ENCODE data around the gene ZBTB17. TPM values are rescaled to one million over a fixed set of nuclear protein-coding genes. Genes with fewer than 3 reads are reported as not detected.

Gene ZBTB17
- polyA plus RNA-seq, 2 of the 4 experiments (the other 2 are of a cell fraction): 13.8 to 16.5 TPM

DNA sequence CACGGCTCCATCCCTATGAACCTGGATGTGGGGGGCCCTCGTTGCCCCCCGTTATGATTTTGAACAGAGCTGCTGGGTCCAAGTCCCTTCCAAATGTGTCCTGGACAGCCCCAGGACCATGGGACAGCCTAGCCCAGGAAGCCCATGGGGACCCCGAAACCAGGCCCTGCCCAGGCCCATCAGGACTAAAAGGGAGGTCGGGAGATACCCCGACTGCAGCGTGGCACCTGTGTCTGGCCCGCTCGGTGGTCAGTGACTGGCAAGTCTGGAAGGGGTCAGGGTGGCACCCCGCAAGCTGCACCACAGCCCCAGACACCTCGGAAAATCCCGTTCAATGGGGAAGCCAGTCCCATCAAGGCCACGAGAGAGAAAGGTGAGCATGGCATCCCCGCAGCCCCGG is 17.8 kb upstream of the ZBTB17 start (continued):
- TF ChIP-seq, protein P1, sequence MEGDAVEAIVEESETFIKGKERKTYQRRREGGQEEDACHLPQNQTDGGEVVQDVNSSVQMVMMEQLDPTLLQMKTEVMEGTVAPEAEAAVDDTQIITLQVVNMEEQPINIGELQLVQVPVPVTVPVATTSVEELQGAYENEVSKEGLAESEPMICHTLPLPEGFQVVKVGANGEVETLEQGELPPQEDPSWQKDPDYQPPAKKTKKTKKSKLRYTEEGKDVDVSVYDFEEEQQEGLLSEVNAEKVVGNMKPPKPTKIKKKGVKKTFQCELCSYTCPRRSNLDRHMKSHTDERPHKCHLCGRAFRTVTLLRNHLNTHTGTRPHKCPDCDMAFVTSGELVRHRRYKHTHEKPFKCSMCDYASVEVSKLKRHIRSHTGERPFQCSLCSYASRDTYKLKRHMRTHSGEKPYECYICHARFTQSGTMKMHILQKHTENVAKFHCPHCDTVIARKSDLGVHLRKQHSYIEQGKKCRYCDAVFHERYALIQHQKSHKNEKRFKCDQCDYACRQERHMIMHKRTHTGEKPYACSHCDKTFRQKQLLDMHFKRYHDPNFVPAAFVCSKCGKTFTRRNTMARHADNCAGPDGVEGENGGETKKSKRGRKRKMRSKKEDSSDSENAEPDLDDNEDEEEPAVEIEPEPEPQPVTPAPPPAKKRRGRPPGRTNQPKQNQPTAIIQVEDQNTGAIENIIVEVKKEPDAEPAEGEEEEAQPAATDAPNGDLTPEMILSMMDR (IDR thresholded peaks at IDR 0.05): no peak
- TF ChIP-seq RNF2 (IDR thresholded peaks at IDR 0.05; ENCODE audit: borderline replicate concordance, low read depth) (no peak), ZFP36 (IDR thresholded peaks at IDR 0.05; ENCODE audit: borderline replicate concordance, partially characterized antibody) (no peak), HOXB13 (CRISPR knock-in tag; IDR thresholded peaks at IDR 0.05; ENCODE audit: low read depth) (no peak), KDM1A (IDR thresholded peaks at IDR 0.05; ENCODE audit: low read depth) (no peak), BHLHE40 (IDR thresholded peaks at IDR 0.05; ENCODE audit: low read depth, low read length) (no peak)
- TF ChIP-seq, protein P2, sequence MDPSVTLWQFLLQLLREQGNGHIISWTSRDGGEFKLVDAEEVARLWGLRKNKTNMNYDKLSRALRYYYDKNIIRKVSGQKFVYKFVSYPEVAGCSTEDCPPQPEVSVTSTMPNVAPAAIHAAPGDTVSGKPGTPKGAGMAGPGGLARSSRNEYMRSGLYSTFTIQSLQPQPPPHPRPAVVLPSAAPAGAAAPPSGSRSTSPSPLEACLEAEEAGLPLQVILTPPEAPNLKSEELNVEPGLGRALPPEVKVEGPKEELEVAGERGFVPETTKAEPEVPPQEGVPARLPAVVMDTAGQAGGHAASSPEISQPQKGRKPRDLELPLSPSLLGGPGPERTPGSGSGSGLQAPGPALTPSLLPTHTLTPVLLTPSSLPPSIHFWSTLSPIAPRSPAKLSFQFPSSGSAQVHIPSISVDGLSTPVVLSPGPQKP (IDR thresholded peaks at IDR 0.05; ENCODE audit: low read depth, low read length): no peak

DNA sequence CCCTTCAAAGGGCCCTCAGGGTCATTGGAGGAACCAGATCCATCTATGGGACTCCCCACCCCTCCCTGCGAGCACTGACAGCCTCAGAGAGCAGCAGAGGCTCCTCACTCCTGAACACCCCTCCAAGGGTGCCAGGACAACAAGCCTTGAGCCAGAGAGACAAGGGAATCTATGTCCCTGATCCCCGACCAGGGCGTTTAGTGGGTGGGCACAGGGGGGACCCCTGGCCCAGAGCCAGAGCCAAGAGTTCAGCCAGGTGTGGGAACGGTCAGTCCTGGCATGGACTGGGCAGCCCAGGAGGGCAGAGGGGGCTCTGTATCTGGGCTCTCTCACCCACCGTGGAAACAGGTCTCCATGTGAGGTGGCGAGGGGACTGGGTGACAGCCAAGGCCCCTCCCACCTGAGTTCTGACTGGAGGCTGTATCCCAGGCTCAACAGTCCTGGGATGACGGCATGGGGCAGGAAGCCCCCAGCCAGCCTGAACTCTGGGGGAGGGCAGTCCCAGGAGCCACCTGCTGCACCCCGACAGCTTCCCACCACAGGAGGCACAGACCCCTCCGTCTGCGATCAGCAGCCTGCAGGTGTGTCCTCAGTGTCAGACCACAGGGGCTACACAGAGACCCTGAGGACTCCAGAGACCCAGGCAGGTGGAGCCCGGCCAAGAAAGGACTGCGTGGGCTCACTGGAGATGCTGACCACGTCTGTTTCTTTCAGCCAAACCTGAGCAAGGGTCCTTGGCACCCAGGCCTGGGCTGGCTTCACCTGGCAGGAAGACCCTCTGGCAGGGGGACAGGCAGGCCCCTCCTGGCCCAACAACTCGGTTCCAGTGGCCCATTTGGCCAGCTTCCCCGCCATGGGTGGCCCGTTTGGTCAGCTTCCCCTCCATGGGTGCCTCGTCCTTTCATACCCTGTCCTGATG is 16.9 kb upstream of the ZBTB17 start:
- ChIA-PET CTCF (interaction anchor here (0.6 to 2.5 kb wide), 3 partner anchors 161 to 177 kb away, joined by 4 to 13 read pairs (median 6); no protein-coding TSS in a partner anchor), POLR2A (no interaction called here)
- H3K4me3 ChIP-seq: no peak overlapping the region
- H3K4me2 ChIP-seq: no peak overlapping the region
- DNase-seq (ENCODE audit: low read depth in 1 of 2, low spot score in 1 of 2): no peak
- TF ChIP-seq, protein P1 (IDR thresholded peaks at IDR 0.05): no peak
- no peak for TF ChIP-seq HDAC2 (IDR thresholded peaks at IDR 0.05)
- TF ChIP-seq CBX2 (IDR thresholded peaks at IDR 0.05; ENCODE audit: borderline replicate concordance, low read depth): no peak
- TF ChIP-seq SREBF2 (IDR thresholded peaks at IDR 0.05): no peak
- TF ChIP-seq, protein P3, sequence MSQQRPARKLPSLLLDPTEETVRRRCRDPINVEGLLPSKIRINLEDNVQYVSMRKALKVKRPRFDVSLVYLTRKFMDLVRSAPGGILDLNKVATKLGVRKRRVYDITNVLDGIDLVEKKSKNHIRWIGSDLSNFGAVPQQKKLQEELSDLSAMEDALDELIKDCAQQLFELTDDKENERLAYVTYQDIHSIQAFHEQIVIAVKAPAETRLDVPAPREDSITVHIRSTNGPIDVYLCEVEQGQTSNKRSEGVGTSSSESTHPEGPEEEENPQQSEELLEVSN (IDR thresholded peaks at IDR 0.05; ENCODE audit: borderline replicate concordance, low read depth): no peak
- TF ChIP-seq POLR2AphosphoS2 (conservative IDR thresholded peaks at IDR 0.05; ENCODE audit: low read length): no peak
- no peak for TF ChIP-seq MYC (IDR thresholded peaks at IDR 0.05; ENCODE audit: borderline replicate concordance, low read length)
- no peak for TF ChIP-seq CHD2 (IDR thresholded peaks at IDR 0.05; ENCODE audit: low read length, partially characterized antibody)
- TF ChIP-seq, protein P4, sequence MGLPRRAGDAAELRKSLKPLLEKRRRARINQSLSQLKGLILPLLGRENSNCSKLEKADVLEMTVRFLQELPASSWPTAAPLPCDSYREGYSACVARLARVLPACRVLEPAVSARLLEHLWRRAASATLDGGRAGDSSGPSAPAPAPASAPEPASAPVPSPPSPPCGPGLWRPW (IDR thresholded peaks at IDR 0.05): no peak
- TF ChIP-seq, protein P5, sequence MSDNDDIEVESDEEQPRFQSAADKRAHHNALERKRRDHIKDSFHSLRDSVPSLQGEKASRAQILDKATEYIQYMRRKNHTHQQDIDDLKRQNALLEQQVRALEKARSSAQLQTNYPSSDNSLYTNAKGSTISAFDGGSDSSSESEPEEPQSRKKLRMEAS (IDR thresholded peaks at IDR 0.05): no peak
- no peak for TF ChIP-seq ZSCAN20 (CRISPR knock-in tag; IDR thresholded peaks at IDR 0.05)
- no peaks in the 10 kb centered on the region for H3K9me3 ChIP-seq
- H3K27ac ChIP-seq: no peak overlapping the region
- no peak for ATAC-seq
- no peak for FAIRE-seq
- 83% methylated on average over 3 of the region's 17 CpGs for WGBS (ENCODE audit: missing lambda C conversion rate)
- no peaks in the 10 kb centered on the region for H3K4me1 ChIP-seq
